Adrenal gland (tissue), 5 donors: ENCODE measurements around the gene CEACAM1.

Experiments
- CTCF ChIP-seq, 6 experiments: fragments of 450-650 bp in 4 of 6; fragments of 200-600 bp in 2 of 6; sonication (generic) in 1 of 6; IDR thresholded peaks; 1 replicate in 5 of 6; 2 replicates in 1 of 6; pipeline versions ENCODE4 v1.5.1 to v1.8.0; 2016 to 2021; ENCODE audit warnings: antibody characterized with exemption in 6 of 6, mild to moderate bottlenecking in 2 of 6, moderate library complexity in 1 of 6
- POLR2A ChIP-seq, 2 donors: fragments of 450-650 bp; IDR thresholded peaks; one replicate each; pipeline ENCODE4 v1.6.1; 2017; ENCODE audit warnings: antibody characterized with exemption in 2 of 2, mild to moderate bottlenecking in 2 of 2, moderate library complexity in 1 of 2
- donor health status: DM: no; HTN: no; CAD: no.

GRCh38 chr19:42459926-42460325 is 68.4 kb downstream of the CEACAM1 start:
- no peak for TF ChIP-seq POLR2A (IDR thresholded peaks at IDR 0.05)
- TF ChIP-seq CTCF (IDR thresholded peaks at IDR 0.05): no peak
